HG03558 (cell line): Measurements from ENCODE around the gene SEPSECS.

Source experiments
- ATAC-seq: cut with Tn5 transposase; IDR thresholded peaks from one replicate; pipeline ENCODE4 v1.9.1; 2021; ENCODE audit warnings: moderate number of reproducible peaks; ENCODE audit not compliant: unreplicated experiment; ENCODE audit errors: extremely low read depth

The SEPSECS gene

GRCh38 chr4:25159837-25160713 lies at the start of gene SEPSECS:
TSS of gene SEPSECS (minus strand) at chr4:25160449. CDS start at chr4:25160369, 80 bp downstream.
- ATAC-seq, result peak; percentile 82

- no peak for ATAC-seq
These were observed 49.5 kb upstream of the SEPSECS start for GRCh38 chr4:25209702-25210101.

GRCh38 chr4:25207997-25208396 lies 47.7 kb upstream of the SEPSECS start:
- ATAC-seq, result no peak

GRCh38 chr4:25198713-25199112 lies 38.5 kb upstream of the SEPSECS start:
- ATAC-seq, result no peak

GRCh38 chr4:25190407-25190806 lies 30.2 kb upstream of the SEPSECS start:
- ATAC-seq, result no peak

- no peak for ATAC-seq
These were observed 23.8 kb upstream of the SEPSECS start for GRCh38 chr4:25184056-25184455.

GRCh38 chr4:25182937-25183336 lies 22.7 kb upstream of the SEPSECS start:
- no peak for ATAC-seq

GRCh38 chr4:25180524-25181131 lies 20.4 kb upstream of the SEPSECS start:
- peak; percentile 59 for ATAC-seq

GRCh38 chr4:25178838-25179261 lies 18.6 kb upstream of the SEPSECS start:
- ATAC-seq, result no peak

- ATAC-seq, result no peak
These were observed 16.9 kb upstream of the SEPSECS start for GRCh38 chr4:25177147-25177546.

- no peak for ATAC-seq
These were observed 14.4 kb upstream of the SEPSECS start for GRCh38 chr4:25174674-25175073.

- no peak for ATAC-seq
These were observed 13.0 kb upstream of the SEPSECS start for GRCh38 chr4:25172961-25173915.

GRCh38 chr4:25171201-25171865 lies 11.1 kb upstream of the SEPSECS start:
- ATAC-seq, result no peak

- ATAC-seq, result no peak
These were observed 9.2 kb upstream of the SEPSECS start for GRCh38 chr4:25169446-25169845.

GRCh38 chr4:25165916-25166315 lies 5.7 kb upstream of the SEPSECS start:
- no peak for ATAC-seq

- ATAC-seq, result no peak
These were observed 2.9 kb upstream of the SEPSECS start for GRCh38 chr4:25163196-25163595.

- no peak for ATAC-seq
These were observed 2.3 kb upstream of the SEPSECS start for GRCh38 chr4:25162566-25162965.

- ATAC-seq, result no peak
These were observed 1.3 kb upstream of the SEPSECS start for GRCh38 chr4:25161593-25161950.

GRCh38 chr4:25160714-25161592 lies 704 bp upstream of the SEPSECS start:
- peak; percentile 2 for ATAC-seq
